ENCODE data around the gene SECISBP2.
A peak's percentile ranks its signal among the peaks of the same experiment; 100 is the strongest.

SECISBP2 gene

DNA sequence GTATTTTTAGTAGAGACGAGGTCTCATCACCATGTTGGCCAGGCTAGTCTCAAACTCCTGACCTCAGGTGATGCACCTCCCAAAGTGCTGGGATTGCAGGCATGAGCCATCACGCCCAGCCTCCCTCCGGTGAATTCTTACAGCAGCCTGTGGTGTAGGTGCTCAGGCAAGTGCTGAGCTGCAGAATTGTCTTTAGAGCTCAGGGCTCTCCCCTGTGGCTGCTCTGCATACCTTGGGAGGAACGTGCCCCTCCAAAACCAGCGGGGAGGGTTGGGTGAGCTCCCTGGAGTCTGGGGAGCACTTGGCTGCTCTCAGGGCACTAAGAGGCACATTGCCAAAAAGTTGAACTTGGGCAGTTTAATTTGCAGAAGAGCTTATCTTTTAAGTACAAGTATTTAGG, 29.4 kb downstream of the SECISBP2 start:
- no peak for DNase-seq (ENCODE audit: low read depth)

DNA sequence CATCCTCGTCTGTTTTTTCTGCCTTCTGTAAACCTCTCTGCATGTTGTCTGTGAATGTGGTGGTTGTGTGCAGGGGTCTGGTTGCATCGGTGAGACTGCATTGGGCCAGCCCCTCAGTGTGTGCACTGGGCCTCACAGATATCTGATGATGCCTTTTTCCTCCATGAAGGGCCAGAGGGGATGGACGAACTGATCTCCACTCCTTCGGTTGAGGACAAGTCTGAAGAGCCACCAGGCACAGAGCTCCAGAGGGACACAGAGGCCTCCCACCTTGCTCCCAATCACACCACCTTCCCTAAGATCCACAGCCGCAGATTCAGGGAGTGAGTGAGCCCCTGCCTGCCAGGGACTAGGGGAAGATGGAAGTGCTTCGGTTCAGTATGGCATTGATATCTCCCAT, 31.3 kb downstream of the SECISBP2 start:
- no peak for DNase-seq (ENCODE audit: low read depth)

GRCh38 chr9:89350988-89351557, 32.8 kb downstream of the SECISBP2 start:
- no peak for DNase-seq (ENCODE audit: low read depth)

GRCh38 chr9:89351584-89352300, 33.4 kb downstream of the SECISBP2 start:
- no peak for DNase-seq (ENCODE audit: low read depth)

- no peak for DNase-seq (ENCODE audit: low read depth)
Measured at GRCh38 chr9:89352451-89352850, 34.2 kb downstream of the SECISBP2 start.

- no peak for DNase-seq (ENCODE audit: low read depth)
Measured at GRCh38 chr9:89352874-89353649, 34.8 kb downstream of the SECISBP2 start.

DNA sequence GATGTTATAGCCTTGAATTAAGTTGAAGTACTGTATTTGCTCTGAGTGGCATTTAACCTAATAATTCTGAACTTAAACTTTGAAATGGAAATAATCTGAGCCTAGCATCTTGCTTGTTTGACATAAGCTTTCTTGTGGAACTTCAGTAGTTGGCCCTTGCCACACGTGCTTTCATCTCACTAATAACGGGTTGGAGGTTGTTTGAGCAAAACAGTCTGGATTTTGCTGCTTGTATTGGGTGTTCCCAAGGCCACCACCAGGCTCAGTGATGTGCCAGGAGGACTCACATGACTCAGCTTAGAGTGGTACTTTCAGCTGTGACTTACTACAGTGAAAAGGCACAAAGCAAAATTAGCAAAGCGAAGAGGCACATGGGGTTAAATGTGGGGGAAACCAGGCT, 35.7 kb downstream of the SECISBP2 start:
- DNase-seq (ENCODE audit: low read depth), result no peak

DNA sequence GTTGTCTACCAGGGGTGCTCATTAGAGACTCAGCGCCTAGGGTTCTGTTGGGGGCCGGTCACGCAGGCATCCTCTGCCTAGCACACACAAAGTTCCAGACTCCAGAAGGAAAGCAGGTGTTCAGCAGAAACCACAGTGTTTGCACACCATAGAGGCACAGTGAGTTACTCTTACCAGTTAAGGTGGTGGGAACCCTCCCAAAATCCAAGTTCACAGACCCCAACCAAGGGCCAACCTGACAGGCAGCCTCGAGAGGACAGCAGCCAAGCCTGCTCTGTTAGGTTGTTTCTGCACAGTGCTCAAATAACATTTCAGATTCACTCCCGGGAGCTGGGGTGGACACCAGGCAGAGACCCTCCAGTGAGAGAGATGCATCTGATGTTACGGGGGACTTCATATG, 36.2 kb downstream of the SECISBP2 start:
- DNase-seq (ENCODE audit: low read depth), result no peak

DNA sequence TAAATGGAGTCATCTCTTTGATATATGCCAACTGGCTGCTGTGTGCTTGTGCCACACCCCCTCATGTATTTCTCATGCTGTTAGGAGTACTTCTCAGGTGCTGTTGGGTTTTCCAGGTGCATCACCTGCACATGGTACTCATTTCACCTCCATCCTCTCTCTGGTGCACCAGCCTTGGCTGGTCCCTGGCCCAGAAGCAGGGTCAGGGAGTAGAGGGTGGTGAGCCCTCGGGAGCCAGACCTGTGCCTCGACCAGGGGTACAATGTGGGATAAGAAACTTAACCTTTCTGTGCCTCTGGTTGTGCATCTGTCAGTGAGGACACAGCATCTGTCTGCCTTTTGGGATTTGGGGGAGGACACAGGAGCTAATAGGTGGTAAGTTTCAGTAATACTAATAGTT, 38.5 kb downstream of the SECISBP2 start:
- DNase-seq (ENCODE audit: low read depth), result no peak

DNA sequence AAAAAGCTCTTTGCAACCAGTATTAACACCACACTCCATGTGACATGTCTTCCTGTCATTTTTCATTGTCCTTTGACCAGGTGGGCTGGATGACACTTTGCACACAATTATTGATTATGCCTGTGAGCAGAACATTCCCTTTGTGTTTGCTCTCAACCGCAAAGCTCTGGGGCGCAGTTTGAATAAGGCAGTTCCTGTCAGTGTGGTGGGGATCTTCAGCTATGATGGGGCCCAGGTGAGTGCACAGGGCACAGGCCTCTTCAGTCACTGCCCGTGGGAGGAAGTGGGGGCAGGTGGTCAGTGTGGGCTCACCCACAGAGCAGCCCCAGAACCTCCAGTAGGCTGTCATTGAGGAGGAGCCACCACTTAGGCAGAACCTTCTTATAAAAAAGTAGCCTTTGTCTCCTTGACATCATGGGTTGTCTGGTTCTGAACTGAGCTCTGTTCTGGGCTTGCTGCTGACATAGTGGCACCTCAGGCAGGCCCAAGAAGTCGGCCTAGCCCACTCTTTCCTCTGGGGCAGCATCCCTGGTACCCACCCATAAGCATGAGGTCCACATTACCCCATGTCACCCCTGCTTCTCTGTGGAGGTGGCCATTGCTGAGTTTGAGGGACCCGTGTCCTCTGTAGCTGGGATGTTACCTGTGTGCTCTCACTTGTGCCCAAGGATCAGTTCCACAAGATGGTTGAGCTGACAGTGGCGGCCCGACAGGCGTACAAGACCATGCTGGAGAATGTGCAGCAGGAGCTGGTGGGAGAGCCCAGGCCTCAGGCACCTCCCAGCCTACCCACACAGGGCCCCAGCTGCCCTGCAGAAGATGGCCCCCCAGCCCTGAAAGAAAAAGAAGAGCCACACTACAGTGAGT, 39.3 kb downstream of the SECISBP2 start:
- DNase-seq (ENCODE audit: low read depth), result no peak

- no peak for DNase-seq (ENCODE audit: low read depth)
Measured at GRCh38 chr9:89358376-89358916, 40.1 kb downstream of the SECISBP2 start.

- no peak for DNase-seq (ENCODE audit: low read depth)
Measured at GRCh38 chr9:89358985-89359384, 40.7 kb downstream of the SECISBP2 start.

DNA sequence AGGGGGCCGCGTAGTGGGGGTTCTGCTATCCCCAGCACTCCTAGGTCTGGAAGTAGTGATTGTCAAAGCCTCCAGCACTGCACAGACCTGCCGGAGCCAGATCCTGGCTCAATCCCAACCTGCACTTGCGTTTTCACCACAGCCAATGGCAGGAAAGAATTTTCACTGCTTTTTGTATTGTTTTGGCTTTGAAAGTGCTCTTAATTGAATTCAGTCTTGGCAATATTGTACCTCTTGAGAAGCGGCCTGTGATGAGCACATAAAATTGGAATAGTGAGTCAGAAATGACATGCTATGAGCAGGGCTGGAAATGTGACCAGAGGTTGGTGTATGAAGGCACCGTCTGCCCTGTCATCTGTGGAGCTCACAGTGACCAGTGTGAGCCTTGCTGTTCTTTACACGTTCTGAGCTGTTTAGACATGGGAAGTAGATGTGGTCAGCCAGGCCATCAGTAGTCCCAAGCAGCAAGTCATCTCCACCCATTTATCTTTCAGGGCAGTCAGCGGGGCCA, 41.5 kb downstream of the SECISBP2 start:
- peak; percentile 17 for DNase-seq (ENCODE audit: low read depth)

DNA sequence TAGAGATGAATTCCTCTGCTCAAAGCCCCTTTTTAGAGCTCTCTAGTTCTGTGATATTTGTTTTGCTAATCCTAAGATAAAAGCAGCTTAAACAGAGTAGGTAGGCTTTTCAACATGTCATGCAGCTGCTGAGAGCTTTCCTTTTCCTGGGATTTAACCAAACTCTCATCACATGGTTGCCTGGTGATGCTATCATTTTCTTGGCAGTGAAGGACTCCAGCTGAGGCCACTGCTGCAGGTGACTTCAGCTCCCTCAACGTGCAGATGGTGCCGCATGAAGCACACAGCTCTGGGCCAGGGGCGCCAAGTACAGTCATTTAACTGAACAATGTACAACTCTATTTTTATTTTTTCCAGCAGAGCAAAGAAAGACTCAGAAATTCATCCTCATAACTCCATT, 42.2 kb downstream of the SECISBP2 start:
- DNase-seq (ENCODE audit: low read depth), result no peak

GRCh38 chr9:89361031-89361430, 42.7 kb downstream of the SECISBP2 start:
- DNase-seq (ENCODE audit: low read depth), result no peak

- DNase-seq (ENCODE audit: low read depth), result no peak
Measured at GRCh38 chr9:89361816-89362646, 43.7 kb downstream of the SECISBP2 start.

DNA sequence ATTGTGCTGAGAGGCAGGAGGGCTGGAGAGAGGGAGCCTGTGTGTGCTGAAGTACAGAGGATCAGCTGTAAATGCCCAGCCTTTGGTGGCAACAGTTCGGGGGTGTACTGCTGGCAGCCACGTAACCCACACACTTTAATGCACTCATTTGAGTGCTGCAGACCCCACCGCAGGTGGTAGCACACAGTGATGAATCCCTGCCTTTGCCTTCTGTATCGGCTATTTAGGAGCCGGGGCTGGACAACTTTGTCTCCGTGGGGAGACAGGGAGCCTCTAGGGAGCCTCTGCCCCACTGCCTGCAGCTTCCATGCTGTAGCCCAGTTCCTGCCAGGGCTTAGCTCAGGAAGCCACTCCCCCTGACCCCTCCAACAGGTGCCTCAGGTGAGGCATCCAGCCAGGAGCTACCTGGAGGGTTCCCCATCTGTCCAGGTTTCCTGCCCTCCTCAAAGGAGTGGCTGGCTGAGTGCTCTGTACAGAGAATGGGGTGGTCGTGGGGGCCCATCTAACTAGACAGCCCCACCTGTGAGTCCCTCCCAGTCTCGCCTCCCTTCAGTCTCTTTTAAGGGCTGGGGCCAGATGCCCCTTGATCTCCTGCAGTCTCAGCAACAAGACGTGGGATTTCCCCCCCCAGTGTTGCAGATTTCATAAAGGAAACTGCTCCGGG, 44.5 kb downstream of the SECISBP2 start:
- DNase-seq (ENCODE audit: low read depth), result no peak

- DNase-seq (ENCODE audit: low read depth), result no peak
Measured at GRCh38 chr9:89363311-89363670, 45.0 kb downstream of the SECISBP2 start.

DNA sequence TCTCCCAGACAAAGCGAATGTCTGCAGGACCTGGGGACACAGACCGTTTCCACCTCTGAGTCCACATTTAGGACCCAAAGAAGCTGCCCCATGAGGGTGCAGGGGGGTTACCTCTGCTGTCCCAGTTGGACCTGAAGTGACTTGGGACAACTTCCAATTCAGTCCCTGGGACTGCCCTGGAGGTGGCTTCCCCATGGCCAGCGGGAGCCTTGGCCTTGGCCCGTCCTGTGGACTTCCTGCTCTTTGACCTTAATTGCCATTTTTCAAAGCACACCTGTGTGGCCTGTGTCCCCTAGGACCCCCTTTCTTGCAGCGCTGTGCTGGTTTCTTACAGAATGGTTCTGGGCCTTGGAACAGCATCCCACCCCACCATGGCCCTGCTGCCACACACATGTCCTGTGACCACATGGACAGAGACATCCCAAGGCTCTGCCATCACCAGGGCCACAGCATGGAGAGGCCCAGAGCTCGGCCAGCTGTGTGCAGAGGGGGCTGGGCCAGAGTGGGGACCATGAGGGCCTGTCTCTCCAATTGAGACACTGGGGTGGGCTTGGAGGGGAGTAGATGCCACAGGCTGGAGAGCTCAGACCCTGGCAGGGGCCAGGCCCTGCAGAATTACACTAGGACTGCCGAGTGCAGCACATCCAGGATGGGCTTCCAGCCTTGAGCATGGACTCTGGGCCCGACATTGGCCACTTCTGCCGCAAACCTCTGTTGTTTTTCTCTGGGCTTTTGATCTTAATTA, 45.8 kb downstream of the SECISBP2 start:
- no peak for DNase-seq (ENCODE audit: low read depth)
